ENCODE measurements around the gene SND1.

Gene SND1

GRCh38 chr7:127979113-127979727 lies 327.2 kb downstream of the SND1 start:
- no peak for DNase-seq

GRCh38 chr7:127979728-127980126 lies 327.7 kb downstream of the SND1 start:
- no peak for DNase-seq

GRCh38 chr7:127980901-127981300 lies 328.9 kb downstream of the SND1 start:
- no peak for DNase-seq

GRCh38 chr7:127981965-127982364 lies 330.0 kb downstream of the SND1 start:
- DNase-seq = no peak

- DNase-seq = no peak
Observed at GRCh38 chr7:127983804-127984332, 331.9 kb downstream of the SND1 start.

GRCh38 chr7:127986581-127987521 lies 334.9 kb downstream of the SND1 start:
- no peak for DNase-seq

GRCh38 chr7:127988751-127989150 lies 336.8 kb downstream of the SND1 start:
- DNase-seq = no peak

- DNase-seq = no peak
Observed at GRCh38 chr7:127993317-127993716, 341.3 kb downstream of the SND1 start.

- no peak for DNase-seq
Observed at GRCh38 chr7:127993987-127994386, 342.0 kb downstream of the SND1 start.

- DNase-seq = no peak
Observed at GRCh38 chr7:127995156-127995880, 343.3 kb downstream of the SND1 start.

GRCh38 chr7:127995881-127996215 lies 343.9 kb downstream of the SND1 start:
- no peak for DNase-seq

GRCh38 chr7:127996253-127997071 lies 344.5 kb downstream of the SND1 start:
- DNase-seq = no peak

GRCh38 chr7:127997226-127997922 lies 345.4 kb downstream of the SND1 start:
- DNase-seq = no peak

GRCh38 chr7:127998671-127999070 lies 346.7 kb downstream of the SND1 start:
- no peak for DNase-seq

- DNase-seq = no peak
Observed at GRCh38 chr7:128000048-128000447, 348.1 kb downstream of the SND1 start.

- no peak for DNase-seq
Observed at GRCh38 chr7:128000854-128001265, 348.9 kb downstream of the SND1 start.

GRCh38 chr7:128003167-128003566 lies 351.2 kb downstream of the SND1 start:
- DNase-seq = no peak

GRCh38 chr7:128003787-128004186 lies 351.8 kb downstream of the SND1 start:
- DNase-seq = no peak

- DNase-seq = no peak
Observed at GRCh38 chr7:128004623-128005022, 352.6 kb downstream of the SND1 start.

GRCh38 chr7:128005117-128005516 lies 353.1 kb downstream of the SND1 start:
- DNase-seq = no peak

GRCh38 chr7:128005759-128006159 lies 353.8 kb downstream of the SND1 start:
- no peak for DNase-seq
